HG02759 (cell line): ENCODE results near the gene ANTXR1.

Experiments
- ATAC-seq: cut with Tn5 transposase; IDR thresholded peaks from one replicate; pipeline ENCODE4 v1.9.1; 2021; ENCODE audit warnings: mild to moderate bottlenecking, moderate library complexity; ENCODE audit not compliant: unreplicated experiment

ANTXR1 gene

DNA sequence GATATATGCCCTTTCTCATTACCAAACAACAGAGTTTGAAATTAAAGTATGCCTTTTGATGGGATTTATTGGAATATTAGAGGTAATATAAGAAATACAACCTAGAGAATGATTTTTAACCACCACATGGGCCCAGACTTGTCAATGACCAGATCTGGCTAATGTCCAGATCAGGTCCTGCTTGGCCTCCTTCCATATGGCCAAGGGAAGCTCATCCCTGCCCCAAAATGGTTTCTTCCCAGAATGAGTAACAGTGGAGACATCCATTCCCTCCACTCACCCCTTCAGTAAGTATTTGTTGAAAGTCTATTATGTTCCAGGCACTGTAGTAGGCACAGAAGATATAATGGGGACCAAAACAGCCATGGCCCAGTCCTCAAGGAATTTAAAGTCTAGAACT is 54.9 kb downstream of the ANTXR1 start:
- ATAC-seq: no peak

DNA sequence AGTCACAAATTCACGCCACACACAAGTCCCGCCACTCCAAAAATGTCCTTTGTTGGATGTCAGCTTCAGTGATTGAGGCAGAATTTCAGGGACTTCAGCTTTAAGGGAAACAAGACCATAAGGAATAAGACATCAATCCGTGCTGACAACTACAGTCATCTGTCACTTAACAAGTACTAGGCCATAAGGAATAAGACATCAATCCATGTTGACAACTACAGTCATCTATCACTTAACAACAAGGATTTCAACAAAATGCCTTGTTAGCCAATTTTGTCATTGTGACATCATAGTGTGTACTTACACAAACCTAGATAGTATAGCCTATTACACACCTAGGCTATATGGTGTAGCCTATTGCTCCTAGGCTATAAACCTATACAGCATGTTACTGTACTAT is 58.0 kb downstream of the ANTXR1 start:
- ATAC-seq: no peak

DNA sequence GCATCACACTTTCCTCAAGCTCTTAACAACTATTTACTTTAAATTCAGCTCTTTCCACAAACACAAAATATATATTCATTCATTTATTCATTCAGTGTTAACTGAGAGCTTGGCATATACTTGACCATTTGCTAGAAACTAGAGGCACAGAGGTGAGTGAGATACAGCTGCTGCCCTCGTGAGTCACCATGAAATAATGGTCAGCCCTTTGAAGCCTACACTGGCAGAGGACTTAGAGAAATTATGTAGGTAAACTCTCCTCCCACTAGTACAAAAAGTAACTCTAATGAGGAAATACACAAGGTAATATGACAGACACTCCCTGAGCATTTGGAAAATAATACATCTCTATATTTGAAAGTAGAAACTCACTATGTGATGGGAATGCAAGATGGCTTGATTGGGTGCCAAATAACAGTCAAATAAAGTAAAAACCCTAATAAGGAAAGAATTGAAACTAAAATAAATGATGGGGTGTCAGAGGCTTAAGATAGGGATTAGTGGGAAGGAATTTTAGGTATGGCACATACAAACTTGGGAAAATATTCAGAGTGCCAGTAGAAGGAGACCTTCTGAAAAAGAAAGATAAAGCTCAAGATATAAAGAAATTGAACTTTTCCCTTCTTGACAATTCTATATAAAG is 61.1 kb downstream of the ANTXR1 start:
- no peak for ATAC-seq

DNA sequence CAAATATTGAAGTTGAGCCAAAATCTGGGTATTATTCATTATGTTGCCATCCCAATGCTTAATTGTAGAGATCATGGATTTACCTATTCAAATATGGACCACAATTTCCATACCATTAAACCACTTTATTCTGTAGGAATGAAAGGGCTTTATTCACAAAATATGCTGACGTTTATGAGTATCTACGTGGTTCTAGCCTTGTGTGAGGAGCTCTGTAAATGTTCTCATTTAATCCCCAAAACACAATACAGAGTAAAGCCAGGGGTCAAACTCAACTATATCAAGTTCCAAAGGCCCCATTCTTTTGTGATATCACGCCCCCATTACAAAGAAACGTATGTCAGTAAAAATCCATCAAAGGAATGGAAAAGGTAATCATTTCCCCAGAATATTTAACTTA is 61.9 kb downstream of the ANTXR1 start:
- no peak for ATAC-seq

DNA sequence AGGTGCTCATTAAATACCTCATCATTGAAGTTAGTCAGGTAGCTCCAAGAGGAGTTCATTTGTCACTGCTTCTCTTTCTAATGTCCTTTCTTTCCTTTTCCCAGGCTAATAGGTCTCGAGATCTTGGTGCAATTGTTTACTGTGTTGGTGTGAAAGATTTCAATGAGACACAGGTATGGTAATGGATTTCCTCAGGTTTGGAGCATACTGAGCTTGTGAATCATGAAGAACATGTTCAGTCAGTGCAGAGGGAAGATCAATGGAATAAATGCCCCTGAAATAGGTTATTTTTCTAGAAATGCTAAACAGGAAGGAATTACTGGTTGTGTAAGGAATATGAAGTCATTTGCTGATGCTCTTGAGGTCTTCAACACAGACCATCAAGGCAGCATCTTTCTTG is 62.5 kb downstream of the ANTXR1 start:
- no peak for ATAC-seq

DNA sequence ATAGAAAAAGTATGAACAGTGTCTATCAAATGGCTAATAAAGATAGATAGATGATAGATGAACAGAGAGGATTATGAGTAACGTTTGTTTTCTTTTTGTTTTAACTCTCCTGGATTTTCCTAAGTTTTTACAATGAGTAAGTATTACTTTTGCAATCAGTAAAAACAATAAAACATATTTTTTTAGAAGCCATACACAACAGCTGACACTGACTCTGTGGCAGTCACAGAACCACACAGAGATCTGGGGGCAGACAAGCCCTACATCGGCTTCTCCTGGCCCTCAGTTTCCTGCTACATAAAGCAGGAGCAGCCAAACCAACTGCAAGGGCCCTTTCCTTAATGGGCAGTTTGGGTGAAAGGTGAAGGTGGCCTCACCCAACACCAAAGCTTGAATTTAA is 63.6 kb downstream of the ANTXR1 start:
- ATAC-seq: no peak

DNA sequence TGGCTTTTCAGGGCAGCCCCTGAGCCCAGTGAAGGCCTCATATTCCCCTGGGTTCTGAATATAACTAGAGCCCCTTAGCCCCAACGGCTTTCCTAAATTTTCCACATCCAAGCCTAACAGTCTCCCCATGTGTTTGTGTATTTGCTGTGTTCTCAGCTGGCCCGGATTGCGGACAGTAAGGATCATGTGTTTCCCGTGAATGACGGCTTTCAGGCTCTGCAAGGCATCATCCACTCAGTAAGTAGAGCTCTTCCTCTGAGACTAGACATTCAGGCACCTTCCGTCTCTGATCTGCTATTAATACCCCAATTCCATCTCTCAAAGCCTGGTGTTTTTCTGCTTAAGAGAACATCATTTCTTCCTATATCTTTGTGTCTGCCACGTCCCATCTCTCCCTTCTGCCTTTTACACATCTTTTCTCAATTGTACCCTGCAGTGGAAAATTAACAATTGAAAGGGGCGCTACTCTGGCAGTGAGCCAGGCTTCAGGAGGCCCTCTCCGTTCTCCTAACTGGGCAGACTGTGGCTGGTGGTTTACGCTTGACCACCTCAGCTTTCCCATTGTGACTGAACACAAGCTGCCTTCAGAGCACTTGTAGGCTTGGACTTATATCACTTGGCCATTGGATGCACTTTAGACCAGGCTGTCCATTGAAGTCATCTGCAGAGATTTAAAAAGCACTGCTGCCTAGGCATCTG is 64.4 kb downstream of the ANTXR1 start:
- ATAC-seq: no peak

DNA sequence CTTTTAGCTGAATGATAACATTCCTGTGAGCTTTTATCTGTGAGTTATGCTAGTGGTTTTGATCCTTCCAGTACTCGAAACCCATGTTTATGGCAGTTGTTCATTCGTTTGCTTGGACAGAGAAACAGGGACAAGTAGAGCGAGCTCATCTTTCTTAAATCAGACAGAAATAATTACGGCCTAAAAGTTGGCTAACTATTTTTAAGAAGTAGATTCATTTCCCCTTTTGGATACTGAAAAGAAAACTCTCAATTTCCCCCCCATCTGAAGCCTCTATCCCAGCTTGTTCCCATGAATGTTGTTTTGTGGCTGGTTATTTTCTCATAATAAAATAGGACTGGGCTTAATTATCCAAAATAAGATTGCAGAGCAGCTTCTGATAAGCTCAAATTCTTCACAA is 67.1 kb downstream of the ANTXR1 start:
- no peak for ATAC-seq

DNA sequence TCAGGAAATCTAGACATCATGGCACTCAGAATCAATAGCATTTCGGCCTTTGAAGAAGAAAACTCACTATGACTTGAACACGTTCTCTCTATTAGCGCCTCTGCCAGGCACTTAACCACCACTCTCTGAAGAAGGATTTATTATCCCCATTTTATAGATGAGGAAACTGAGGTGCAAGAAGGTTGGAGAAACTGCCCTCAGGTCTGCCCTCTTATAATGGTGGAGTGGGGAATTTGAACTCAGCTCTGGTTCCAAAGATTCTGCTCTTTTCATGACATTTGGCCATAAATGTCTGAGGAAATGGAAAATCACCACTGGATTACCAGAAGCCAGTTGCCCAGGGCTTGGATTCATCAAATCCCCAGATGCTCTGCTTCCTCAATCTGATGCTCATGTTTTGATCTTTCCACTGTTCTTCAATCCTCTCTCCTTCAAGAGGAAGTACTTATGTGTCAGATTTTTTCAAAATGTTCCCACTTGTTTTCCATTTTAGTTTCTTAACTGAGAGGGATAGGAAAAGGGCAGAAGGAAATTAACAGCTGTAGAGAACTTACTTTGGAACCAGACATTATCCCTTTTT is 68.1 kb downstream of the ANTXR1 start:
- ATAC-seq: no peak

DNA sequence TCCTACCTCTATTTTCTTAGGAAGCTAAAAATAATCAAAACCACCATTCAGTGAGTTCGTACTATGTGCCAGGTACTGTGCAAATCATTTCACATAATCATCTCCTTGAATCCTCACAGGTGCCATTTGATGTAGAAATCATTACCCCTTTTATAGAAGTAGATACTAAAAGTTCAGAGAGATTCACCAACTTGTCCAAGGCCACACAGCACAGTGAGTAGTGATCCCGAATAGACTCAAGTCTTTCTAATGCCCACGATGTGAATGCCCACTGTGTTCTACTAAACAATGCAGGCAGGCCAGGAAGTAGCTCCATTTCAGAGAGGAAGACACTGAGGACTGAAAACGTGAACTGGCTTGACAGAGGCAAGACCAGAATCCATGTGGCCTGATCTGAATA is 68.8 kb downstream of the ANTXR1 start:
- no peak for ATAC-seq

DNA sequence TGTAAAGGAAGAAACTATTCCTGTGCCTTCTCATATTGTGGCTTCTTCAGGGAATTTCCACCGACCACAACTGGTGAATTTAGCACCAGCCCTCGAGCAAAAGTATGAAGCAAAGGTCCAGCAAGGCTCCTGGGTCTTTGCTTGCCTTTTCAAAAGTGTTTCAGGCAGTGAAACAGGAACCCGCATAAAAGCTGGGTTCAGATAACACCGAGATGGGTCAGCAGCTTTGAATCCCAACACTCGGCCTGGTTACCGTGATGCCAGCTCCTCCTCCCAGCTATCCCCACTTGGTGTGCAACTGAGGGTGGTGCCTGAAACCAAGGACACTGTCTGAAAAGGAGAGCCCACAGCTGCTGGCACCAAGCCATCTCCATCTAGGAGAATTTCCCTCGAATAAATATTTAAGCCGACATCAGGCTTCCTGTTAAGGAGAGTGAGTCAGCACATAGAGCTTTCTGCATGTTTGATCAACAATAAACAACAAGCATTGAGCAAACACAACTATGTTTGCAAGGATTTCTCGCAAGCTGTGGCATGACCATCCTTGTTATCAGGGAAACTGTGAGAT is 69.5 kb downstream of the ANTXR1 start:
- no peak for ATAC-seq

DNA sequence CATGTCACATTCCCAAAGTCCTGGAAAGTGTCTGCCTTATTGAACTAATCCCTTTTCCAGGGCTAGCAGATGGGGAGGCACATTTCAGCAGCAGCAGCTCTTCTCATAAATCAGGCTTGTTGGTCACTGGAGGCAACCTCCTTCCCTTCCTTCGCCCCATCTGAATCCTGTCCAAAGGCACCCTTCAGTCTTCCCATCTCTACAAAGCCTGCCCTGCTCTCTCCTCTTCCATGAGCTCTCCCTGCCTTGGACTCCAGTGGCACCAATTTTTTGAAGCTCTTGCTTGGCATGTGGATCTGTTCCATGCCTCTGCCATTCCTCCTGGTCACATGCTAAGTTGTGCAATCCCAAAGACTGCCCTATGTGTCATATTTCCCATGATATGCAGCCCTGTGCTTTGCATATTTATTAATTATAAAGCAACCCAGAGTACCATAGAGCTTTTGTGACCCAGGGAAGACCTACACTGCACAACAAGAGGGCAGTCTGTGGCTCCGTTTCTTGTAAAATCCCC is 70.3 kb downstream of the ANTXR1 start:
- ATAC-seq: no peak

DNA sequence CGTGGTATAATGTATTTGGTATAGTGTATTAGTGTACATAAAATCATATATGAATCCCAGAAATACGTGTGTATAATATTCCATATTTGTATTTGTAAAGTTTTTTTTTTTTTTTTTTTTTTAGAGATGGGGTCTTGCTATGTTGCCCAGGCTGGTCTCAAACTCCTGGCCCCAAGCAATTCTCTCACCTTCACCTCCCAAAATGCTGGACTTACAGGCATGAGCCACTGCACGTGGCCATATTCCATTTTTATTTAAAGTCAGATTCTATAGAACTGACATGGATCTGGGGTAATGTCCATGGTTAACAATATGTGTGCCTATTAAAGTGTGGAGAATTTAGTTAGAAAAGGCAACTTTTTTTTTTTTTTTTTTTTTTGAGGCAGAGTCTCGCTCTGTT is 71.5 kb downstream of the ANTXR1 start:
- no peak for ATAC-seq

DNA sequence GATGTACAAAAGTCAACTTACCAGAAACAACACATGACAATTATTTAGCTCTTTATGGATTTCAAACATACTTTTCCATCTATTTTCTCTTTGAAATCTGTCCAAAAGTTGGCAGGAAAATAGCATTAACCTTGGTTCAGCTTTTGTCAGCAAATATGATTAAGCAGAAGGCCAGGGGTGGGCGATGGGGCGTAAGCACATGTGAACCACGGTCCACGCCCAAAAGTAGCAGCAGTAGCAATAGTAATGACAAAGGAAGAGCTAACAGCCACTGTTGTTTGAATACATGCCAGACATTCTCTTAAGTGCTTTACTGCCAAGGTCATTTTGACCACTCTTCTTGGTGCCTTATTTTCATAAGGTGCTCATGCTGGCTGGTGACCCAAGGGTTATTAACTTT is 73.5 kb downstream of the ANTXR1 start:
- ATAC-seq: no peak

DNA sequence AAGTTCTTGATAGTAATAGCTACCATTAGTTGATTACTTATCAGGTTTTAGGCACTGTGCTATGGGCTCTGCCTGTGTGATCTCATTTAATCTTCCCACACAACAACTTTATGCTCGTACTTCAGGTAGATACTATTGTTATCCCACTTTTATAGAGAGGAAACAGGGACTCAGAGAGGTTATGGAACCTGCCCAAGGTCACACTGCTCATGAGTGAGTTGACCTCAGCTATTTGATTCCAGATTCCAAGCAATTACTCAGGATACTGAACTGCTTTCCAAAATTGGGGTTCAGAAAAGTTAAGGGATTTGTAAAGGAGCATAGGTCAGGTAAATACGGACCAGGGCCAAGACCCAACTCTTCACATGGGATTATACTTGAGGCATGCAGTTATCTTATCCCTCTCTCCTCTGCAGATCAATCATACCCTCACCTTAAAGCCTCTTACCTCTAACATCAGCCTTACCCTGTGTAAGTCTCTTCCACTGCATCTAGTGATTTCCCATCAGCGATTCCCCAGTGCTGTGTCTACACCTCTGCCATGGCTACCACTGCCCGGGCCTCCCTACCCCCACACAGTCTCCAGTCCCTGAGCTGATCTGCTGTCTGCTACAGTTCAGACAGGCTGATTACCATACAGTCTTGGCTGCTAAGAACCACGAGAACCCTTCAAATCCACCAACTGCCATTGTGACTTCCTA is 74.4 kb downstream of the ANTXR1 start:
- no peak for ATAC-seq

DNA sequence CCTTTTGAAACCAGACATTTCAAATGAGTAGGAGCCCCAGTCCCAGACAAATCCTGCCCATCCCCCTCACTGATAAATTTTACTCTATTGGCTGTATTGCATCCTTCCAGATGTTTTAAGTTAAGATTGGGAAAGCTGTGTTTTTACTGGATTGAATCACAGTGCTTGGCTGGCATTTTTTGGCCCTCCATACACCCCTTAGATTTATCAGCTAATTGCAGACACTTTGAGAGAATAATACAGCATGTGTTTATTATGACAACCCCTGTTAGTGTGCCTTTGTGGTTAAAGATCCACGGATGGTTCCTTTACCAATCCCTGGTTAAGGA is 74.9 kb downstream of the ANTXR1 start:
- no peak for ATAC-seq

DNA sequence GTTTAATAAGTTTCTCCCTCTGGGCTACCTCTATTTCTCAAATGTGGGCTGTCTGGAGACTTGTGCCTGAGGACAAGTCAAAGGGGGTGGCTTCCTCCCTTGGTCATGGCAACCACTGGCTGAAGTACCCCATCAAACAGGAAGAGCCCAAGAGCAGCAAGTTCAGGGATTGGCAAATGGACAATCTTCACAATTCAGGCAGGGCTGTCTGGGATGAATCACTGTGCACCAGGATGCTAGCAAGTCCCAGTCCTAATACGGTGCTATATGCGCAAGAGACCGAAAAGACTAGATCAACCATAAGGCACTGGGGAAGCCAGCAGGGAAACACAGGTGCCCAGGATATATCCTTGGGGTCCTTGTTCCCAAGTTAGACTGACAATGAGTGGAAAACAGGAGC is 75.5 kb downstream of the ANTXR1 start:
- no peak for ATAC-seq

DNA sequence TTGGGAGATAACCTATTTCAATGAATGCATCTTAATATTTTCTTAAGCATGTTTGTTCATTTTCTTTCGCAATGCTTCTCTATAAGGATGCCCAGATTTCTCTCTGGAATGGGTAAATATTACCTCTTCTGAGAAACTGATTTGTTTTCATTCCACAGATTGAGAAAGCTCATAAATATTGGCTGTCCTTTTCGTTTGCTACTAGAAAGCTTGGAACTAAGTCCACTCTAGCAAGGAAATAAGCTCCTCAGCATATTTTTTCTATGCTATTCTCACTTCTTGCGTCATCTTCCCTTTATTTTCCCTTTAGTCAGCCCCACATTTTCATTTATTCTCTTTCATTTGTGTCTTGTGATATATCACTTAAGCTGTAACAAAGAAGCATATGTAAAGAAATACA is 76.3 kb downstream of the ANTXR1 start:
- no peak for ATAC-seq

DNA sequence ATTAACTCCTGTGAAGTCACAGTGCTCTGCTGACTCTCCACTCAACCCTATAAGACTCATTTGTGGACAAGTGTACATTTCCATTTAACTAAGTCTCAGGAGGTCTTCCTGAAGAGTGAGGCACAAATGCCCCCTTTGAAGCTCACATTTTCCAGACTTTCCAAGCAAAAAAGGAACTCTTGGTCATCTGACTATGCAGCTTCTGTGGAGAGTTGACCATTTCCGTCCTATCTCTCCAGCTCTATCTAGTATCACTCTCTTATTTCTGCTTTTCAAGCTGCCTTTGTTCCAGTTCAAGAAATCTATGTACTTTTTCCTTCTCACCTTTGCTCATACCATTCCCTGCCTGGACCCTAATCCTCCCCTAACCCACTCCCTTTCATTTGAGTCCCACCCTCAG is 77.0 kb downstream of the ANTXR1 start:
- no peak for ATAC-seq

DNA sequence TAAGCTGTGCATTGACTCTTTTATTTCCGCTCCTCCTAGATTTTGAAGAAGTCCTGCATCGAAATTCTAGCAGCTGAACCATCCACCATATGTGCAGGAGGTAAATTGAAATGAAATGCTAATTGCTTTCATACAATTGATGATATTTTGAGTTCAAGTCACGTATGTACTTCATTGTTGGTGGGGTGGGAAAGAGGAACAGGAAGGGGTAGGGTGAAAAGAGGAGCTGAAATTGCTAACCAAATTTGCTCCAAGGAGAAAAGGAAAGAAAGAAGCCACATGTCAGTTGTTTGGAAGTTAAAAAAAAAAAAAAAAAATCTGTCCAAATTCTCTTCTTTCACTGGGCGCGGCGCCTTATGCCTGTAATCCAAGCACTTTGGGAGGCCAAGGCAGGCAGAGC is 77.8 kb downstream of the ANTXR1 start:
- no peak for ATAC-seq

DNA sequence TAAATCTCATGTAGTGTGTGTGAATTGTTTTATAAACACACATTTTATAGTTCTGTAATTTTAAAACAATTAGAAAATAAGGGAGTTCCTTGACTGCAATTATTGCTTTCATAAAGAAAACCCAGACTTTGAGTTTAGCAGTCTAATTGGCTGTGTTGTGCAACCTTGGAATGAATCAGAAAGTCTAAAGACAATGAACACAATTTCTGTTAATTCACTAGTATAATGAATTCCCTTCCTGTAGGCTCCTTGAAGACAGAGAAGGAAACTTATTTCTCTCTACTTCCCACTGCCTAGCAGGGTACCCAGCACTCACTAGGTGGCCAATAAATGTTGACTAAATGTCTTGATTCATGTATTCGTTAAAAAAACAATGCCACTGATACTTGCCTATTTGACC is 79.9 kb downstream of the ANTXR1 start:
- ATAC-seq: no peak

DNA sequence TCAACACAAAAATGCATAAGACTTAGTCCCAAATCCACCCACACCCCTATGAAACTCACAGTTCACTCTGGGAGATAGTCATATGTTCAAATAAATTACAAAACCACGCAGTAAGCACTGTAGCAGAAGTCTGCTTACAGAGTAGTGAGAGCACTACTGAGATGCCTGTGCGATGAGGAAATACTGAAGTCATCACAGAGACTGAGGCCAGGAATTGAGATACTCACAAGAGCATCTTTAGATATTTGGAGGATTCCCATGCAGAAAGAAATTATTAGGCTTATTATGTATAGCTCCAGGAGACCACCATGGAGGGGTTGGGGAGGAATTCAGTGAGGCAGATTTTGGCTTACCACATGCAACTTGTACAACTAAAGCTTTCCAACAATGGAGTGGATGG is 82.3 kb downstream of the ANTXR1 start:
- no peak for ATAC-seq
